Measurements from ENCODE around the gene VPS8.

Gene VPS8

DNA sequence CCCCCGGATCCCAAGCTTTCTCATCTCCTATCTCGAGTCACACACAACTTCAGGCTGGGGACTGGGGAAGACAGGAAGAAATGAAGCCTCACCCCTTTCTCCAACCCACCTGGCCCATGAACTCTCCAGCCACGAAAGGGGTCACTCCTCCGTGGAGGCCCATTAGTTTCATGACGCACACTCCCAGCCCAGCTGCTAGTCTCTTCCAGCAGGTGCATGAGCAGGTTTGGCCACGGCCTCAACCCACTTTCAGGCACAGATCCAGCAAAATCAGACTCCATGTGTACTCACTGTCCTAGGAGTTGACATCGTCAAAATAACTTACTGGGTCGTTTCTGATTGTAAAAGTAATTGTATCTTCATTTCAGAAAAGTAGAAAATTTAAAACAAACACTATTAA lies 264.3 kb downstream of the VPS8 start:
- TF ChIP-seq, protein P1, sequence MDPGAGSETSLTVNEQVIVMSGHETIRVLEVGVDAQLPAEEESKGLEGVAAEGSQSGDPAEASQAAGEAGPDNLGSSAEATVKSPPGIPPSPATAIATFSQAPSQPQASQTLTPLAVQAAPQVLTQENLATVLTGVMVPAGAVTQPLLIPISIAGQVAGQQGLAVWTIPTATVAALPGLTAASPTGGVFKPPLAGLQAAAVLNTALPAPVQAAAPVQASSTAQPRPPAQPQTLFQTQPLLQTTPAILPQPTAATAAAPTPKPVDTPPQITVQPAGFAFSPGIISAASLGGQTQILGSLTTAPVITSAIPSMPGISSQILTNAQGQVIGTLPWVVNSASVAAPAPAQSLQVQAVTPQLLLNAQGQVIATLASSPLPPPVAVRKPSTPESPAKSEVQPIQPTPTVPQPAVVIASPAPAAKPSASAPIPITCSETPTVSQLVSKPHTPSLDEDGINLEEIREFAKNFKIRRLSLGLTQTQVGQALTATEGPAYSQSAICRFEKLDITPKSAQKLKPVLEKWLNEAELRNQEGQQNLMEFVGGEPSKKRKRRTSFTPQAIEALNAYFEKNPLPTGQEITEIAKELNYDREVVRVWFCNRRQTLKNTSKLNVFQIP (CRISPR knock-in tag; IDR thresholded peaks at IDR 0.05; ENCODE audit: borderline replicate concordance, low read depth), result no peak
- TF ChIP-seq, protein P2, sequence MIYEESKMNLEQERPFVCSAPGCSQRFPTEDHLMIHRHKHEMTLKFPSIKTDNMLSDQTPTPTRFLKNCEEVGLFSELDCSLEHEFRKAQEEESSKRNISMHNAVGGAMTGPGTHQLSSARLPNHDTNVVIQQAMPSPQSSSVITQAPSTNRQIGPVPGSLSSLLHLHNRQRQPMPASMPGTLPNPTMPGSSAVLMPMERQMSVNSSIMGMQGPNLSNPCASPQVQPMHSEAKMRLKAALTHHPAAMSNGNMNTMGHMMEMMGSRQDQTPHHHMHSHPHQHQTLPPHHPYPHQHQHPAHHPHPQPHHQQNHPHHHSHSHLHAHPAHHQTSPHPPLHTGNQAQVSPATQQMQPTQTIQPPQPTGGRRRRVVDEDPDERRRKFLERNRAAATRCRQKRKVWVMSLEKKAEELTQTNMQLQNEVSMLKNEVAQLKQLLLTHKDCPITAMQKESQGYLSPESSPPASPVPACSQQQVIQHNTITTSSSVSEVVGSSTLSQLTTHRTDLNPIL (CRISPR knock-in tag; IDR thresholded peaks at IDR 0.05; ENCODE audit: low read depth), result no peak
- TF ChIP-seq ZFP30 (CRISPR knock-in tag; IDR thresholded peaks at IDR 0.05) (no peak), ZNF8 (CRISPR knock-in tag; IDR thresholded peaks at IDR 0.05) (no peak), SNAI2 (CRISPR knock-in tag; IDR thresholded peaks at IDR 0.05) (no peak), CSDC2 (CRISPR knock-in tag; IDR thresholded peaks at IDR 0.05) (no peak), ZNF565 (CRISPR knock-in tag; conservative IDR thresholded peaks at IDR 0.05; ENCODE audit: low read depth) (no peak), TCF4 (CRISPR knock-in tag; IDR thresholded peaks at IDR 0.05; ENCODE audit: borderline replicate concordance) (no peak)
- TF ChIP-seq, protein P3, sequence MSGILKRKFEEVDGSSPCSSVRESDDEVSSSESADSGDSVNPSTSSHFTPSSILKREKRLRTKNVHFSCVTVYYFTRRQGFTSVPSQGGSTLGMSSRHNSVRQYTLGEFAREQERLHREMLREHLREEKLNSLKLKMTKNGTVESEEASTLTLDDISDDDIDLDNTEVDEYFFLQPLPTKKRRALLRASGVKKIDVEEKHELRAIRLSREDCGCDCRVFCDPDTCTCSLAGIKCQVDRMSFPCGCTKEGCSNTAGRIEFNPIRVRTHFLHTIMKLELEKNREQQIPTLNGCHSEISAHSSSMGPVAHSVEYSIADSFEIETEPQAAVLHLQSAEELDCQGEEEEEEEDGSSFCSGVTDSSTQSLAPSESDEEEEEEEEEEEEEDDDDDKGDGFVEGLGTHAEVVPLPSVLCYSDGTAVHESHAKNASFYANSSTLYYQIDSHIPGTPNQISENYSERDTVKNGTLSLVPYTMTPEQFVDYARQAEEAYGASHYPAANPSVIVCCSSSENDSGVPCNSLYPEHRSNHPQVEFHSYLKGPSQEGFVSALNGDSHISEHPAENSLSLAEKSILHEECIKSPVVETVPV (CRISPR knock-in tag; IDR thresholded peaks at IDR 0.05), result no peak
- no peak for ATAC-seq

DNA sequence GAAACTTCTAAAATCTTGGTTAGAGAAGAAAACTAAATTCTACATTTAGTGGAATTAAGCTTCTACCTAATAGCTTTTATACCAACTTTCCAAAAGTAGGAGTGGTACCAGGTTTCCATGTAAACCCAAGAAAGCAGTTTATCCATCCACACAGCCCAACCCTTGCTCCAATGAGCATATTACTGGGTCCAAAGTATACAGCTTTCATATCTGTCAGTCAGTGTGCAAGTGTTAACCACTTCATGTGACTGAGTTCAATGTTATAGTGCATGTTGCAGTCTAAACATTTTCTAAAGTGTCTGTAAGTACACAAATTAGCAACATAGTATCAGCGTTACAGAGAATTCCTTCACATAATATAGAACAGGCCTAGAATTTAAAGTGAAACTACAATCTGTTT lies 267.7 kb downstream of the VPS8 start:
- ATAC-seq, result no peak
- TF ChIP-seq BACH2 (CRISPR knock-in tag; IDR thresholded peaks at IDR 0.05; ENCODE audit: borderline replicate concordance) (no peak), ZNF8 (CRISPR knock-in tag; IDR thresholded peaks at IDR 0.05) (no peak), TOX (CRISPR knock-in tag; IDR thresholded peaks at IDR 0.05; ENCODE audit: borderline replicate concordance) (no peak), SNAI2 (CRISPR knock-in tag; IDR thresholded peaks at IDR 0.05) (no peak), ESRRG (CRISPR knock-in tag; IDR thresholded peaks at IDR 0.05) (no peak), OSR1 (CRISPR knock-in tag; IDR thresholded peaks at IDR 0.05) (no peak), TCF4 (CRISPR knock-in tag; IDR thresholded peaks at IDR 0.05; ENCODE audit: borderline replicate concordance) (no peak), CSDC2 (CRISPR knock-in tag; IDR thresholded peaks at IDR 0.05) (no peak), ZFP3 (CRISPR knock-in tag; IDR thresholded peaks at IDR 0.05) (no peak), ZNF70 (CRISPR knock-in tag; IDR thresholded peaks at IDR 0.05) (no peak), ZFP30 (CRISPR knock-in tag; IDR thresholded peaks at IDR 0.05) (no peak)
- TF ChIP-seq, protein P3 (CRISPR knock-in tag; IDR thresholded peaks at IDR 0.05), result no peak
- TF ChIP-seq, protein P1 (CRISPR knock-in tag; IDR thresholded peaks at IDR 0.05; ENCODE audit: borderline replicate concordance, low read depth), result no peak

DNA sequence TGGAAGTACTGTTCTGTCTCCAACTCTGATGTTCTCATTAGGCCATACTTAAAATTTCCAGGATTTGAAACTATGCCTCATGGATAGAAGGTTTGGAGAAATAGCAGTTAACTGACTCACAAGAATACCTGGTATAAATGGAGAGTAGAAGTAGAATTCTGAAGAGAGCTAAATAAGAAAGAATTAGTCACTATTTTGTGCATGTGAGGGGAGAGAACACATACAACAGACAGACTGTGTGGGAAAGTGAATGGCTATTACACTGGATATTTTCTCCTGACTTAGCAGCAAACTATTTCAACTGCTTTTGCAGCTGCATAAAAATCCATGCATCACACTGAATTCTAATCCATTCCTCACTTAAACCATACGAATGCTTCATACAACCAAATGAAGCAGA lies 269.6 kb downstream of the VPS8 start:
- ATAC-seq, result no peak
- TF ChIP-seq SNAI2 (CRISPR knock-in tag; IDR thresholded peaks at IDR 0.05), result no peak
- no peak for TF ChIP-seq CSDC2 (CRISPR knock-in tag; IDR thresholded peaks at IDR 0.05)
- TF ChIP-seq ZFP3 (CRISPR knock-in tag; IDR thresholded peaks at IDR 0.05), result no peak
- TF ChIP-seq ZFP30 (CRISPR knock-in tag; IDR thresholded peaks at IDR 0.05), result no peak
- TF ChIP-seq ZNF8 (CRISPR knock-in tag; IDR thresholded peaks at IDR 0.05), result no peak
- TF ChIP-seq, protein P3 (CRISPR knock-in tag; IDR thresholded peaks at IDR 0.05), result no peak
- TF ChIP-seq RARB (CRISPR knock-in tag; IDR thresholded peaks at IDR 0.05), result no peak
- TF ChIP-seq TOX (CRISPR knock-in tag; IDR thresholded peaks at IDR 0.05; ENCODE audit: borderline replicate concordance), result no peak
- TF ChIP-seq, protein P4, sequence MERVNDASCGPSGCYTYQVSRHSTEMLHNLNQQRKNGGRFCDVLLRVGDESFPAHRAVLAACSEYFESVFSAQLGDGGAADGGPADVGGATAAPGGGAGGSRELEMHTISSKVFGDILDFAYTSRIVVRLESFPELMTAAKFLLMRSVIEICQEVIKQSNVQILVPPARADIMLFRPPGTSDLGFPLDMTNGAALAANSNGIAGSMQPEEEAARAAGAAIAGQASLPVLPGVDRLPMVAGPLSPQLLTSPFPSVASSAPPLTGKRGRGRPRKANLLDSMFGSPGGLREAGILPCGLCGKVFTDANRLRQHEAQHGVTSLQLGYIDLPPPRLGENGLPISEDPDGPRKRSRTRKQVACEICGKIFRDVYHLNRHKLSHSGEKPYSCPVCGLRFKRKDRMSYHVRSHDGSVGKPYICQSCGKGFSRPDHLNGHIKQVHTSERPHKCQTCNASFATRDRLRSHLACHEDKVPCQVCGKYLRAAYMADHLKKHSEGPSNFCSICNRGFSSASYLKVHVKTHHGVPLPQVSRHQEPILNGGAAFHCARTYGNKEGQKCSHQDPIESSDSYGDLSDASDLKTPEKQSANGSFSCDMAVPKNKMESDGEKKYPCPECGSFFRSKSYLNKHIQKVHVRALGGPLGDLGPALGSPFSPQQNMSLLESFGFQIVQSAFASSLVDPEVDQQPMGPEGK (CRISPR knock-in tag; IDR thresholded peaks at IDR 0.05; ENCODE audit: borderline replicate concordance), result no peak
- no peak for TF ChIP-seq GLIS3 (CRISPR knock-in tag; IDR thresholded peaks at IDR 0.05)
- no peak for TF ChIP-seq ARNTL (CRISPR knock-in tag; IDR thresholded peaks at IDR 0.05; ENCODE audit: borderline replicate concordance, low read depth)
- TF ChIP-seq, protein P5, sequence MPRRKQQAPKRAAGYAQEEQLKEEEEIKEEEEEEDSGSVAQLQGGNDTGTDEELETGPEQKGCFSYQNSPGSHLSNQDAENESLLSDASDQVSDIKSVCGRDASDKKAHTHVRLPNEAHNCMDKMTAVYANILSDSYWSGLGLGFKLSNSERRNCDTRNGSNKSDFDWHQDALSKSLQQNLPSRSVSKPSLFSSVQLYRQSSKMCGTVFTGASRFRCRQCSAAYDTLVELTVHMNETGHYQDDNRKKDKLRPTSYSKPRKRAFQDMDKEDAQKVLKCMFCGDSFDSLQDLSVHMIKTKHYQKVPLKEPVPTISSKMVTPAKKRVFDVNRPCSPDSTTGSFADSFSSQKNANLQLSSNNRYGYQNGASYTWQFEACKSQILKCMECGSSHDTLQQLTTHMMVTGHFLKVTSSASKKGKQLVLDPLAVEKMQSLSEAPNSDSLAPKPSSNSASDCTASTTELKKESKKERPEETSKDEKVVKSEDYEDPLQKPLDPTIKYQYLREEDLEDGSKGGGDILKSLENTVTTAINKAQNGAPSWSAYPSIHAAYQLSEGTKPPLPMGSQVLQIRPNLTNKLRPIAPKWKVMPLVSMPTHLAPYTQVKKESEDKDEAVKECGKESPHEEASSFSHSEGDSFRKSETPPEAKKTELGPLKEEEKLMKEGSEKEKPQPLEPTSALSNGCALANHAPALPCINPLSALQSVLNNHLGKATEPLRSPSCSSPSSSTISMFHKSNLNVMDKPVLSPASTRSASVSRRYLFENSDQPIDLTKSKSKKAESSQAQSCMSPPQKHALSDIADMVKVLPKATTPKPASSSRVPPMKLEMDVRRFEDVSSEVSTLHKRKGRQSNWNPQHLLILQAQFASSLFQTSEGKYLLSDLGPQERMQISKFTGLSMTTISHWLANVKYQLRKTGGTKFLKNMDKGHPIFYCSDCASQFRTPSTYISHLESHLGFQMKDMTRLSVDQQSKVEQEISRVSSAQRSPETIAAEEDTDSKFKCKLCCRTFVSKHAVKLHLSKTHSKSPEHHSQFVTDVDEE (CRISPR knock-in tag; IDR thresholded peaks at IDR 0.05), result no peak
- TF ChIP-seq, protein P2 (CRISPR knock-in tag; IDR thresholded peaks at IDR 0.05; ENCODE audit: low read depth), result no peak
- no peak for TF ChIP-seq OSR1 (CRISPR knock-in tag; IDR thresholded peaks at IDR 0.05)
- no peak for TF ChIP-seq ISL1 (CRISPR knock-in tag; IDR thresholded peaks at IDR 0.05)
